Glutamatergic neuron (in vitro differentiated cells): ENCODE measurements around the gene DNM3. TPM values are rescaled to one million over a fixed set of nuclear protein-coding genes. Genes with fewer than 3 reads are reported as not detected.

Experiments
- DNase-seq: peaks from one replicate; pipeline ENCODE4 v3.0.0; 2022
- H3K27ac Mint-ChIP-seq: one replicate; pipeline ENCODE4 v1.8.0; 2020; ENCODE audit warnings: mild to moderate bottlenecking, mixed read lengths, inconsistent platforms; ENCODE audit not compliant: unreplicated experiment
- H3K27me3 Mint-ChIP-seq: one replicate; pipeline ENCODE4 v1.8.0; 2020; ENCODE audit warnings: mild to moderate bottlenecking, moderate library complexity, mixed read lengths, inconsistent platforms; ENCODE audit not compliant: unreplicated experiment
- H3K36me3 Mint-ChIP-seq: one replicate; pipeline ENCODE4 v1.8.0; 2020; ENCODE audit warnings: mild to moderate bottlenecking, mixed read lengths, inconsistent platforms; ENCODE audit not compliant: unreplicated experiment
- H3K4me1 Mint-ChIP-seq: one replicate; pipeline ENCODE4 v1.8.0; 2020; ENCODE audit warnings: mild to moderate bottlenecking, low read depth, mixed read lengths, inconsistent platforms; ENCODE audit not compliant: unreplicated experiment
- H3K4me3 Mint-ChIP-seq: one replicate; pipeline ENCODE4 v1.8.0; 2020; ENCODE audit warnings: mild to moderate bottlenecking, mixed read lengths, inconsistent platforms; ENCODE audit not compliant: unreplicated experiment
- H3K9me3 Mint-ChIP-seq: one replicate; pipeline ENCODE4 v1.8.0; 2020; ENCODE audit warnings: mild to moderate bottlenecking, moderate library complexity, mixed read lengths, inconsistent platforms; ENCODE audit not compliant: unreplicated experiment
- CTCF ChIP-seq: fragments of 200-600 bp; sonication (generic); IDR thresholded peaks from one replicate; pipeline ENCODE4 v1.5.0; 2021; ENCODE audit not compliant: partially characterized antibody, unreplicated experiment
- total RNA-seq: library from RNA; stranded (reverse); fragmentation: NEBNext Ultra II Directional; extraction: Animal tissue kit (Norgen Biotek cat#: 25700); gene quantifications from one replicate; pipeline ENCODE4 v1.2.1, GENCODE V29; 2021; ENCODE audit not compliant: unreplicated experiment

Gene DNM3
- total RNA-seq, 1 donor from 2014 or later: 11.4 TPM

- Mint-ChIP-seq H3K4me3 (no peak overlapping the region), H3K27me3 (no peaks in the 10 kb centered on the region), H3K9me3 (no peaks in the 10 kb centered on the region), H3K36me3 (no peaks in the 10 kb centered on the region), H3K4me1 (no peaks in the 10 kb centered on the region), H3K27ac (no peak overlapping the region)
- TF ChIP-seq CTCF: no peak
- no peak for DNase-seq
Observed at GRCh38 chr1:172376431-172376830, 535.1 kb downstream of the DNM3 start.

- Mint-ChIP-seq H3K27ac (no peak overlapping the region), H3K4me1 (no peaks in the 10 kb centered on the region), H3K36me3 (no peaks in the 10 kb centered on the region), H3K4me3 (no peak overlapping the region), H3K9me3 (no peaks in the 10 kb centered on the region), H3K27me3 (no peaks in the 10 kb centered on the region)
- no peak for TF ChIP-seq CTCF
- no peak for DNase-seq
Observed at GRCh38 chr1:172377565-172377964, 536.3 kb downstream of the DNM3 start.

- Mint-ChIP-seq H3K4me1 (no peaks in the 10 kb centered on the region), H3K27ac (no peak overlapping the region), H3K4me3 (no peak overlapping the region), H3K27me3 (no peaks in the 10 kb centered on the region), H3K9me3 (no peaks in the 10 kb centered on the region), H3K36me3 (no peaks in the 10 kb centered on the region)
- TF ChIP-seq CTCF: no peak
- DNase-seq: no peak
Observed at GRCh38 chr1:172378109-172378760, 536.9 kb downstream of the DNM3 start.

- TF ChIP-seq CTCF: no peak
- Mint-ChIP-seq H3K4me3 (no peak overlapping the region), H3K4me1 (no peaks in the 10 kb centered on the region), H3K36me3 (no peaks in the 10 kb centered on the region), H3K27me3 (no peaks in the 10 kb centered on the region), H3K27ac (no peak overlapping the region), H3K9me3 (no peaks in the 10 kb centered on the region)
- DNase-seq: no peak
Observed at GRCh38 chr1:172380441-172381244, 539.3 kb downstream of the DNM3 start.

GRCh38 chr1:172381946-172382345 lies 540.6 kb downstream of the DNM3 start:
- no peak for TF ChIP-seq CTCF
- Mint-ChIP-seq H3K27ac (no peak overlapping the region), H3K27me3 (no peaks in the 10 kb centered on the region), H3K36me3 (no peaks in the 10 kb centered on the region), H3K4me1 (no peaks in the 10 kb centered on the region), H3K9me3 (no peaks in the 10 kb centered on the region), H3K4me3 (no peak overlapping the region)
- no peak for DNase-seq
